ENCODE results near the gene C1QL1.
A peak's percentile ranks its signal among the peaks of the same experiment; 100 is the strongest.

Gene C1QL1

GRCh38 chr17:44989552-44990138 is 21.5 kb upstream of the C1QL1 start:
- no peak for DNase-seq (ENCODE audit: low spot score)

GRCh38 chr17:44988044-44988942 is 20.2 kb upstream of the C1QL1 start:
- DNase-seq (ENCODE audit: low spot score) = peak; percentile 49

GRCh38 chr17:44983563-44983962 is 15.5 kb upstream of the C1QL1 start:
- peak; percentile 49 for DNase-seq (ENCODE audit: low spot score)

- DNase-seq (ENCODE audit: low spot score) = no peak
Observed at GRCh38 chr17:44982113-44982702, 14.1 kb upstream of the C1QL1 start.

- DNase-seq (ENCODE audit: low spot score) = no peak
Observed at GRCh38 chr17:44981221-44981968, 13.3 kb upstream of the C1QL1 start.

GRCh38 chr17:44979426-44979995 is 11.4 kb upstream of the C1QL1 start:
- no peak for DNase-seq (ENCODE audit: low spot score)

GRCh38 chr17:44978807-44979206 is 10.7 kb upstream of the C1QL1 start:
- DNase-seq (ENCODE audit: low spot score) = no peak

GRCh38 chr17:44977814-44978550 is 9.9 kb upstream of the C1QL1 start:
- no peak for DNase-seq (ENCODE audit: low spot score)

- no peak for DNase-seq (ENCODE audit: low spot score)
Observed at GRCh38 chr17:44977065-44977464, 9.0 kb upstream of the C1QL1 start.

- DNase-seq (ENCODE audit: low spot score) = no peak
Observed at GRCh38 chr17:44976206-44976605, 8.1 kb upstream of the C1QL1 start.

GRCh38 chr17:44972953-44973352 is 4.8 kb upstream of the C1QL1 start:
- no peak for DNase-seq (ENCODE audit: low spot score)

- DNase-seq (ENCODE audit: low spot score) = no peak
Observed at GRCh38 chr17:44971776-44972483, 3.8 kb upstream of the C1QL1 start.

GRCh38 chr17:44970136-44970741 is 2.1 kb upstream of the C1QL1 start:
- DNase-seq (ENCODE audit: low spot score) = peak; percentile 81

GRCh38 chr17:44969144-44969780 is 1.2 kb upstream of the C1QL1 start:
- peak; percentile 76 for DNase-seq (ENCODE audit: low spot score)

GRCh38 chr17:44967907-44968224 is 237 bp downstream of the C1QL1 start:
- DNase-seq (ENCODE audit: low spot score) = no peak

- no peak for DNase-seq (ENCODE audit: low spot score)
Observed at GRCh38 chr17:44967026-44967906, 837 bp downstream of the C1QL1 start.

- no peak for DNase-seq (ENCODE audit: low spot score)
Observed at GRCh38 chr17:44966348-44967025, 1.6 kb downstream of the C1QL1 start.

GRCh38 chr17:44965481-44966234 is 2.4 kb downstream of the C1QL1 start:
- no peak for DNase-seq (ENCODE audit: low spot score)

Data from ecto neural progenitor cell (in vitro differentiated cells).